Activated T-cell treated with anti-CD3 and anti-CD28 coated beads for 48 hours (primary cell): ENCODE data around the gene FARSB.
"Not testable (repeated sequence)": the region's sequence is repeated elsewhere in the genome, so short reads cannot be mapped to it uniquely, and the experiment has no call there.

Experiments used
- DNase-seq: peaks from one replicate; pipeline ENCODE4 v3.0.0-alpha.2; 2020; ENCODE audit warnings: low read depth

FARSB gene

GRCh38 chr2:222604749-222605515, 51.0 kb downstream of the FARSB start:
- no peak for DNase-seq

DNA sequence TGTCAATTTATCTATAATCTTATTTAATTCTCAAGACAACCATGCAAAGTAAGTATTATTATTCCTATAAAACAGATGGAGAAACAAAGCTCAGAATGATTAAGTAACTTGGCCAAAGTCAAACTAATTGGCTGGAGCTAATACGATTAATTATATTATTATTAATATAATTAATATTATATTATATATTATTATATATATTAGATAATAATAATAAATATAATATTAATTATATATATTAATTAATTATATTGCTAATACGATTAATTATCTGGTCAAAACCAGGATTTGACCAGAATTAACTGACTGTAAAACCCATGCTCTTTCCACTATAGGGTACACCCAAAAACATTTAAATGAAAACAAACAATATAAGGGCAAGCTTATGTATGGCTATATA, 52.4 kb downstream of the FARSB start:
- DNase-seq = no peak

DNA sequence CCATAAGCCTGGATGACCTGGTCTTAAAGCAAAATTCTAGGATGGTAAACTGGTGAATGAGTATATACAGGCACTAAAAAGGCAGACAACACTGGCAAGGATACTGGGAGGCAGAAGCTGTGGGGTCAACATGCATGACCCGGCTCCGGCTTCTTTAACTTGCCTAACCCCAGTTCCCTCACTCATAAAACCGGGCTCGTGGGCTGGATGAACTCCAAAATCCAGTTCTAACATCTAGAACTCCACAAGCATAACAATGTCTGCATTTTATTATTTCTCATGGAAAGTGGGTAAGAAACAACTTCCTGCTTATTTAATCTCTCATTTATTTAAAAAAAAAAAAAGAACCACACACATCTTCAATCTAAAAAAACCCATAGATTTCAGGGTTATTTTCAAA, 57.3 kb downstream of the FARSB start:
- no peak for DNase-seq

DNA sequence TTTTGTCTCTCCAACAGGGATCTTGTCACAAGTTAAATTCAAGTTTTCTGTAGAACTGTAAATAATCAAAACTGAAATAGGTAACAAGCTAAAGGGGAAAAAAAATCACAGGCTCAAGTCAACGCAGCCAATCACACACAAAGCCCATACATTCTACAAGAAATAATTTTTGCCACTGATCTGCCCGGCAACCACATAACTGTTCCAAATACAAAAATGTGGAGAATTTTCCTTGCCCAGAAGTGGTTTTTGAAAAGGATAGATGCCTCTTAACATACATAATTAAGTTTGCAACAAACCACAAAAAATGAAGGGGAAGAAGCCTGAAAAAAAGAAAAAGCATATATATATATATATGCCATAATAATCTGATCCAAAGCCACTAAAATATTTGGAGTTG, 60.3 kb downstream of the FARSB start:
- DNase-seq = no peak

DNA sequence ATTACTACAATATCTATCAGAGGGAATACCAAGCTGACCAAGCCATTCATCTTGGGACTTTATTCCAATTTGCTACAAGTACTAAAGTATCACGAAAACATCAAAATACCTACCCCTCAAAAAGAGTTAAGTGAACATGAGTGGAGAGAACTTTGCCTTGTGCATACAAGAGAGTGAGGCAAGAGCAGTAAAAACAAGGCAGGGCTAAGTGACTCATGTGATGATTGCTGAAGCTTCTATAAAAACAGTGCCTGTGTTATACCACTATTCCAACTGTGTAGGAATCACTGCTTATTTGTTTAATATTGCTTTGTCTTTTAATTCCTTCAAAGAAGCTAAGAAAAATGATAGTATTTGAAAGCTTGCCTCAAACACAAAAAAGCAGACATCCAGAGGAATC, 61.2 kb downstream of the FARSB start:
- DNase-seq = no peak

GRCh38 chr2:222592176-222592575, 63.7 kb downstream of the FARSB start:
- DNase-seq = no peak

DNA sequence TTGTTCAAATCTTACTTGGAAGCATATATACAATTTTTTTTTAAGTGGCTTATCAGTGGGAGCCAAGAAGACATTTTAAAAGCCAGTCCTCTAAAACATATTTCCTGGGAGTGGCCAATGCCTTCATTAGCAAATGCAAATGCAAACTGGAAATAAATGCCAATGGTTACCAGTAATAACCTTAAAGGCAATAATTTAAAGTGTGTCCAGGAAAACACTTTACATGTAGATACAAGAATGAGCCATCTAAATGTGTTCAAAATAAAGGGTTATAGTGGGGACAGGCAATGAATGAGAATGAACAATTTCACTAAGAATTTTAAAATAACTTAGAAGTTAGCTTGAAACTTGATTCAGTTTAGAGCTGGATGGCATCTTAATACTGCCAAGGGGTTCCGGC, 64.2 kb downstream of the FARSB start:
- no peak for DNase-seq

- DNase-seq = not testable (repeated sequence)
Measured at GRCh38 chr2:222584589-222584988, 71.3 kb downstream of the FARSB start.

- no peak for DNase-seq
Measured at GRCh38 chr2:222582928-222583327, 73.0 kb downstream of the FARSB start.

GRCh38 chr2:222577341-222577740, 78.6 kb downstream of the FARSB start:
- DNase-seq = no peak

DNA sequence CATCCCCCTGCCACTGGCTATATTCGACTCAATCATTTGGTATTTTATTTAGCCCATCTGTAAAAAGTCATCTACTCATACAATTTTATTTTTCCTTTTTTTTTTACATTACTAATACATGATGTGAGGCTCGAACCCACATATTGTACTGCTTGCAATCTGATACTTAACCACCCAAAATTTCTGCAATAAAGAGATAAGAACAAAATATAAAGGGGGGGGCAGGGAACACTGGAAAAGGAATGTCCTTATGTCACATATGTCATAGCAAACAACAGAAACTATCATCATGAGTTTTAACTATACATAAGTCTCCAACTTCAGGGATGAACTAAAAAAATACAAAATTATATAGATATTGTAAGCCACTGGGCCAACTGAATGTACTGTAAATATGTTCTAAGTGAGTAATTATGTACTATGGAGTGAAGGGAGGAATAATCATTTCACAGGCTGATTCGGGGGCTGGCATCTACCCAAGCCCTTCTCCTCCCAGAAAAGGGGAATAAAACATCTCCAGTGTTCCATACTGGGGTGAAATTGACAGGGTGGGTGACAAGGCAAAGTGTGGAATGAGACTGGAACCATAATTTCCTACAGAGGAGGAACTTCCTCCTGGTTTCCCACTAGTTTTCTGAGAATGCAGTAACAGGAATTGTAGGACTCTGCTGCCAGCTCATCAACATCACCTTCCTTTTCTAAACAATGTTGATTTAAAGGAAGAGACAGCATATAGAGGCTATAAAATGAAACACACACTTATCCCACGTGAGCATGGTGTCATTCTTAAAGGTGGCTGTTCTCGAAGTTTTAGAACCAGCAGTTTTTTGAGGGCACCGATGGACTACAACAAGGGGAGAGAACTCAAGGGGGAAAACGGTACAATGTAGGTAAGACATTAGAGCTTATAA, 79.5 kb downstream of the FARSB start:
- no peak for DNase-seq

- DNase-seq = no peak
Measured at GRCh38 chr2:222575618-222576017, 80.3 kb downstream of the FARSB start.

DNA sequence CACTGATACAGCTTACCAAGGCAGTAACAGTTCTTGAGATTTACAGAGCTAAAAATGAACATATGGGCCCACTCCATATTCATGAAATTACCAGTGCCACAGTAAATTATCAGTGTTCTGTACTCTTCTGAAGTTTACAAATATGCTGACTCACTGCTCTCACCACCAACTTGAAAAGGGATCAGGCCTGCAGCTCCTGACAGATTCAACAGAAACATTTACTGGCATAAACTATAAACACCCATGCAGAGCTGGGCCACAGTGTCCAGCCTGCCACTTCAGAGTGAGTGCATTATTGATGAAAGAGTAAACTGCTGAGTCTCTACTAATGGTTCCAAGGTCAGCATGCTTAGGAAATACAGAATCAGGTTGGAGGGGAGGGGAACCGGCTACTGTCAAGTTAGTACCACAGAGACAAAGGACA, 83.1 kb downstream of the FARSB start:
- no peak for DNase-seq

- no peak for DNase-seq
Measured at GRCh38 chr2:222572264-222572721, 83.6 kb downstream of the FARSB start.

DNA sequence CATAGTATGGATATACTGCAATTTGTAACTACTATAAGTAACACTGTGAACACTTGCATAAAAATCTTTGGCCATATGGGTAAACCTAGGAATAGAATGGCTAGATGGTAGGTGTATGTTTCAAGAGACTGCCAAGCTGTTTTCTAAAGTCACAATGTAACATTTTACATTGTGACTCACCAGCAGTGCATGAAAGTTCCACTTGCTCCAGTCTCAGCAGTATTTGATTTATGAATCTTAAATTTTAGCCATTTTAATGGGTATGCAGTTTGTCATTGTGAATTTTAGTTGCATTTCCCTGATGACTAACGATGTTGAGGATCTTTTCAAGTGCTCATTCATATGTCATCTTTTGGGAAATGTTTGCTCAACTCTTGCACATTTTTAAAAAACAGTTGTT, 86.1 kb downstream of the FARSB start:
- DNase-seq = no peak

GRCh38 chr2:222568865-222569264, 87.0 kb downstream of the FARSB start:
- DNase-seq = no peak

- DNase-seq = no peak
Measured at GRCh38 chr2:222566229-222566628, 89.7 kb downstream of the FARSB start.

GRCh38 chr2:222563936-222564335, 92.0 kb downstream of the FARSB start:
- DNase-seq = no peak

DNA sequence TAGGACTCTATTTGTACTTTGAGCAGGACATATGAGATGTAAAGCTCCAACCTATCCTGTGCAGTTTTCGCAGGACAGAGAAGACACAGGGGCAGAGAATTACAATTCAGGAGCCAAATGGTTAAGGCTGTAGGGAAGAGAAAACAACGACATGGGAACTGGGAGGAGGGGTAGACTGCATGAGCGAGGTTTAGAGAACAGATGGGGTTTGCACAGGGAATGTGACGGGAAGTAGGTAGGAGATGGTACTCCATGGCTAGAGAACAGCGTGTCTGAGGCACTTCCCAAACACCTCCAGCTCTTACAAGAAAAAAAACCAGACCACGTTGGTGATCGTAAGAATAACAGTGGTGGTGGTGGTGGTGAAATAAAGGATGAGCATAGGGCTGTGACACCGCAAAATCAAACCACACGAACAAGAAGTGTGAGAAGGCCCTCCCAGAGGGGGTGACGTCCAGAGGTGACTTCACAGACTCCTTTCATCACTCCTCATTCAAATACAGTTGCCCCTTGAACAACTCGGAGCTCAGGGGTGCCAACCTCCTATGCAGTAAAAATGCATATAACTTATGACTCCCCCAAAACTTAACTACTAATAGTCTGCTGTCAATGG, 92.7 kb downstream of the FARSB start:
- no peak for DNase-seq

- no peak for DNase-seq
Measured at GRCh38 chr2:222561817-222562645, 93.9 kb downstream of the FARSB start.

DNA sequence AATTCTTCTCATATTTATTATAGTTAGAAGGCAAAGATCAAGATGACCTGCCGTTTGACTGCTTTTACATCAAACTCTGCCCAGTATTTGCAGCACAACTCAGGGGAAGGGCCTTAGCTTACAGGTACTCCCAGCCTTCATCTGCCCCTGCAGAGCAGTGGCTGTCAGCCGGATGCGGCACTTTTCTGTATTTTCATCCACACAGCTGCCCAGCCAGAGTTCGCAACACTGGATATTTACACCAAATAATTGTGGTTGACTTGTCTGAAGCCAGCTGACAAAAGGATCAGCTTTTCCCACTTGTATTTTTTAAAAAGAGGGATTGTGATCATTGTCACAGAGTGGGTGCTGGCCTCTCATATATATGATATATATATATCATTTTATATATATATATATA, 94.7 kb downstream of the FARSB start:
- DNase-seq = no peak

DNA sequence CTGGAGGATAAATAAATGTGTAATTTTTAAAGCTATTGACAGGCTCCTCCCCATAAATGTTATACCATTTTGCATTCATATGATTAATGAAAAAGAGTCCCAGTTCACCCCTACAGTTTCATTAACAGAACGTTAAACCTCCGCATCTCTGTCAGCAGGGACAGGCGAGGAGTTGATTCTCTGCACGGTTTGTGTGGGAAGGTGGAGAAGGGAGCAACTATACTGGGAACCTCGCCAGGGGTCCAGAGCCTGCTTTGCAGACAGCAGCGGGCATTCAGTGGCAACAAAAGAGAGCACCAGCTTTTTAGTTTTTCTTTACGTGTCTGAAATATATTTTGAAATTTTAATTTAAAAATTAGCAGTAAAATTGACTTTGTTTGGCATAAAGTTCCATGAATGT, 101.4 kb downstream of the FARSB start:
- no peak for DNase-seq
